NCI-H1092 treated with DMSO at 0.1 percent for 48 hours (cell line): ENCODE data around the gene MAPK8.

Source experiments
- DNase-seq: peaks from one replicate; lab custom pipeline; 2025; lab: John Stamatoyannopoulos, UW

Gene MAPK8

GRCh38 chr10:48450233-48450740 lies 143.8 kb downstream of the MAPK8 start:
- no peak for DNase-seq

- no peak for DNase-seq
Observed at GRCh38 chr10:48450741-48451466, 144.4 kb downstream of the MAPK8 start.

DNA sequence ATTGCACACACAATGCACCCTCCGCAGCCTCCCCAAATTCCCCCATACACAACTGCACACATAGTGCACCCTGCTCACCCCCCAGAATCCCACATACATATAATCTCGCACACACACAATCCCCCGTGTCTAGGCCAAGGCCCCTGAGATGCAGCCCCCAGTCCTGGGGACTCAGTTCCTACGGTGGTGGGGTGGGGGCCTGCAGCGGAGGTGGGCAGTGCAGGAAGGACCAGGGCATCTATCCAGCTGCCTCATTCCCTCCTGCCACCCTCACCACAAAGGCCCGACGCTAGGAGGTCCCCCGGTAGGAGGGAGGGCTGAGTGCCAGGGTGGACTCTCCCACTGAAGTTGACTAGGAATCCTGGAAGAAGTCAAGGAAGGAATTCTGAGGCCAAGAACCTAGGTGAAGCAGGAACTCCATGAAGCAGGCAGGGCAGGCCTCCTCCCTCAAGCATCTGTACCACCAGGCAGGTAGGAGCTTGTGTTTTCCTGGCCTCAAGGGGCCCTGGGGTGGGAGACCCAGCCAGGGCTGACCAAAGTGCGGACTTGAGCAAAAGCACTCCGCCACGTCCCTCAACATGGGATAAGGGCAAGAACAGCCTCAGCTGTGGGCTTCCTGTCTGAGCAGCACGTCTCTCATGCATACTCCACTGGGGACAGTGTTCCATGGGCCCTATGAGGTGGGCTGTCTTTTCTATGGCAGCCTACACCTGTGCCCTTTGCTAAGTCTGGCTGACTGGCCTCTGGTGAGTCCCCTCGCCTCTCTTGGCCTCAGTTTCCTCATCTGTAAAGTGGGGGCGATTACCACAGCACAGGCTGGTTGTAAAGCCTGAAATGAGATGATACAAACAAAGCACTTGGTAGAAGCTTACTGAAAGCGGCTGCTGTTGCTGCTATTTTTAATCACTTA lies 145.7 kb downstream of the MAPK8 start:
- DNase-seq: no peak

DNA sequence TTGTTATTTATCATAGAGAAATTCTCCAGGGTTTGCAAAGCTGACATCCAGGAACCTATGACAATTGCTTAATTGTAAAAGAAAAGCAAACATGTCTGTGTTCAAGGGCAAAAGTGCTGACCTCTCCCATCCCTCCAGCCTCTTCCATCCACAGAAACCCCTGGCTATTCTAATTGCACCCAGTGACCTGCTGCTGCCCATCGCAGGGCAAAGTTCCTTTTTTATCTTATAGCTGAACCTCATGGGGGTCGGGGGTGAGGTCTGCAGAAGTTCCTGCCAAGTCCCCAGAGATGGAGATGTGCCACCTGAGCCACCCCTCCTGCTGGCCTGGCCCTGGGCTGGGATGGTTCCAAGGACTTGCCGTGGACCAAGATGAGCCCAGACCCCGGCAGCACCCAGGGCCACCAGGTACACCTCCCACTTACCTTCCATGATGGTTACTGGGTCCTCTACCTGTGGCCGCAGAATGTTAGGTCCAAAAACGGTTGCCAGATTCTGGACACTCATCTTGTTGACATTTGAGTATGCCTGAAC lies 146.5 kb downstream of the MAPK8 start:
- no peak for DNase-seq

GRCh38 chr10:48453451-48454301 lies 147.2 kb downstream of the MAPK8 start:
- DNase-seq: no peak

- no peak for DNase-seq
Observed at GRCh38 chr10:48454302-48455054, 148.0 kb downstream of the MAPK8 start.

- no peak for DNase-seq
Observed at GRCh38 chr10:48455055-48455391, 148.5 kb downstream of the MAPK8 start.

- DNase-seq: no peak
Observed at GRCh38 chr10:48455392-48456151, 149.1 kb downstream of the MAPK8 start.

- DNase-seq: no peak
Observed at GRCh38 chr10:48456361-48456804, 149.9 kb downstream of the MAPK8 start.

DNA sequence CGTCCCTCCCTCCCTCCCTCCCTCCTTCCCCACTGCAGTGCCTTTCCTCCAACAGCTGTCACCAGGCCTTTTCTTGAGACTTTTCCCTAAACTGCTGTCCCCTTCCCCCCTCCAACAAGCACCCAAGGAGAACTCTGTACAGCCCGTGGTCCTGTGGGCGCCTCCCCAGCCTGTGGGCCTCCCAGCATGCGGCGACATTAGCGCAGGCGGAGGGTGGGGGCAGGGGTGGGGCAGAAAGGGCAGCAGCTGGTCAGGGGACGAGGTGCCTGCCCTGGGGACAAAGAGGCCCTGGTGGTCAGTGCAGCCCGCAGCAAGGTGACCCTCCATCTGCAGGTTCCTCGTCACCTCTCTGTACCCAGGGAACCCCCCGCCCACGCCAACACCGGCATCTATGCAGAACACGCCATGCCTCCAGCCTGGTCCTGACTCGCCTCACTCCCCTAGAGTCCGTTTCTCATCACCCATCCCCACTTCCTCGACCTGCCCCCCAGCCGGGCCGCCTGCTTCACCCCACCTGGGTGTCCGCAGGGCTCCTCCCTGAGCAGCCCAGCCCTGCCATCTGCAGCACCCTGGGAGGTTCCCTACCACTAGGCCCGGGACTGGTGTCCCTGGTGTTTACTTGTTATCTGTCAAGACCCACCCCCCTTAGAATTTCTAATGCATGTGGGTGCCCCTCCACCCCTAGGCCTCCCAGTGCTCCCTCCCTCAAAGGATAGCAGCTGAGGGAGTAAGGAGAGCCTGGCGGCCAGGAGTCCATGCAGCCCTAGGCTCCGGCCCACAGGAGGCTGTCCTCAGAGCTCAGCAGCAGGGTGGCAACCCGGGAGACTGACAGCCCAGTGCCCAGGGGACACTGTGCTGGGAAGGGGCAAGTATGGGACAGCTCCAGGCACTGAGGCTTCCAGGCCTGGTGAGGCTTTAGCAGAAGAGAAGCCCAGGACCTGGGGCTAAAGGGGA lies 150.6 kb downstream of the MAPK8 start:
- DNase-seq: no peak

DNA sequence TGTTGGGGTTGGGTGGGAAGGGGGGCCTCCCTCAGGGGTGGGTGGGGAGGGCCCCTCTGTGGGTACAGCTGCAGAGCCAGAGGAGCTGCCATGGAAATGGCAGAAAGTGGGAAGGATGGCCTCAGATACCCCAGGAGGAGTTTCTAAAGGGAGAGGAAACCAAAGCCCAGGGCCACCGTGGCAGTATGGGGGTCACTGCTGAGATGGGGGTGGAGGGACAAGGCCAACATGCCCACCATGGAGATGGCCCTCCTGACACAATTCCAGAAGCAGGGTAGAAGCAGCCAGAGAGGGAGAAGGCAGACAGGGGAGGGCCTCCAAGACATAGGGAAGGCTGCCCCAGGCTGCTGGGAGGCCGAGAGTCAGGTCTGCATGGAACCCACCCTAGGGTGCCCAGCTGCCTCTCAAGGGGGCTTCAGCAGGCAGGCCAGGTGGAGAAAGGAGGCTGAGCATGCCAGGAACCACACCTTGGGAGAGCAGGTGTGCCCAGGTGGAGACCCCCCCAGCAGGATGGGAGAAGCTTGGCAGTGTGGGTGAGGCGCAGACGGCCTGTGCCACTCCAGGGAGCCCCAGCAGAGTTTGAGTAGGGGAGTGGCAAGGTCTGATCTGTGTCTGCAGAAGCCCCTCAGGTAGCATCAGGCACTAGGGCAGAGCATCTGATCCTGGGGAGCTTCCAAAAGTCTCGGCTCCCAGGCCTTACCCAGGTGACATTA lies 151.6 kb downstream of the MAPK8 start:
- no peak for DNase-seq

DNA sequence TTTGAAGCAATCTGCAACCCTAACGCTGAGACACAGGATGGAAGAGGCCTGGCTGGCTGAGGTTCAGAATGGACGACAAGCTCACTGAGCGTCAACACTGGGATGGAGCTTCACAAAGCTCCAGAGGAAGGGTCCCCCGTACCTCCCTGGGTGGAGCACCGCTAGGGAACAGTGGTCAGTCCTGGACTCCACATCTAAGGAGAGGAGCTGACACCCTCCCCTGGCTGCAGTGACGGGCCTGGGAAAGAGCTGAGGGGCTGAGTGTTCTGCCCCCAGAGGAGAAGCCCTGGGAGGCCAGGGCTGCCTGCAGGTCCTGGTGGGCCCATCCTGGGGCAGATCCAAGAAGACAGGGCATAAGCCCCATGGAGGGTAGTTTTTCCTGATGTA lies 152.2 kb downstream of the MAPK8 start:
- no peak for DNase-seq

- DNase-seq: no peak
Observed at GRCh38 chr10:48459270-48460150, 153.0 kb downstream of the MAPK8 start.

DNA sequence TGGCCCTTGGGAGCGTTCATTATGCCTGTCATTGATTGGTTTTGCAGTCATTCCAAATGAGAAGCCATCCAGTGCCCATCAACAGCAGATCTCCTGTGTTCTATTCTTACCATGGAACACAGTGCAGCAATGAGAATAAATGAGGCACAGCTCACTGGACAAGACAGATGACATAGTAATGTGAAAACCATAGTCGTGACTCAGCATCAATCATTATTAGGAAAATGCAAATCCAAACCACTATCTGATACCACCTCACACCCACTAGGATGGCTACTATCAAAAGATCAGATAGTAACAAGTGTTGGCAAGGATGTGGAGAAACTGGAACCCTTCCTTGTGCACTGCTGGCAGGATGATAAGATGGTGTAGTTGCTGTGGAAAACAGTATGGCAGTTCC lies 153.7 kb downstream of the MAPK8 start:
- DNase-seq: no peak

DNA sequence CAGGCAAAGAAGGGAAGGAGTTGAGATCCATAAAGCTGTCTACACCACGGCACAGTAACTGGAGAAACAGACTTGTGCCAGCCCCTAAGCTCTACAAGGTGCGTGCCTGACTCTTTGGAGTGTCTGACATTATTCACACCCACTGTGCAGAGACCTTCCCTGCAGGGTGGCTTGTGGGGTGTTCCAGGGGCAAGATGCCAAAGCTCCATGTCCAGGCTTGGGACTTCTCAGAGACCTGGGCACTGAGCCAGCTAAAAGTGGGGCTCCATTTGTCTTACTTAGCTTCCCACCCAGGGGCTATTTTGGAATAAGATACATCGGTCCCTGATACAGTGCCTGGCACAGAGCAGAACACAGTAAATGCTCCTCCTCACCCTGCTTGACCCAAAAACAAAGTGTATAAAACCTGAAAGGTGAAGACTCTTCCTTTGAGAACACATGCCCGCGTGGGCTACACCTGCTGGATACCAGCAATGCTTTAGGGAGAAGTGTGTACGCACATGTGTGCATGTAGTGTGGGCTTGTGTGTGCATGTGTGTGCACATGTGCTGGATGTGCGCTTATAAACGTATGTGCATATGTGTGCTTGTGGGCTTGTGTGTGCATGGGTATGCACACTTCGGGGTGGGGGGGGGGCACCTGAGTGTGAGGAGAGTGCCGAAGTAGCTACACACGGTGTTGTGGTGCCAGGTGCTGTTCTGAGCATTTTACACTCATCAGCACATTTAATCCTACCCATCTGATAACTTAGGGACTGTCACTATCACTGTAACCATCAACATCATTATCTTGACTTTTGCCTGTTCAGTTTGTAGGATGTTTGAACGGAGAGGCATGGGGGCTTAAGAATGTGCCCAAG lies 155.4 kb downstream of the MAPK8 start:
- no peak for DNase-seq

DNA sequence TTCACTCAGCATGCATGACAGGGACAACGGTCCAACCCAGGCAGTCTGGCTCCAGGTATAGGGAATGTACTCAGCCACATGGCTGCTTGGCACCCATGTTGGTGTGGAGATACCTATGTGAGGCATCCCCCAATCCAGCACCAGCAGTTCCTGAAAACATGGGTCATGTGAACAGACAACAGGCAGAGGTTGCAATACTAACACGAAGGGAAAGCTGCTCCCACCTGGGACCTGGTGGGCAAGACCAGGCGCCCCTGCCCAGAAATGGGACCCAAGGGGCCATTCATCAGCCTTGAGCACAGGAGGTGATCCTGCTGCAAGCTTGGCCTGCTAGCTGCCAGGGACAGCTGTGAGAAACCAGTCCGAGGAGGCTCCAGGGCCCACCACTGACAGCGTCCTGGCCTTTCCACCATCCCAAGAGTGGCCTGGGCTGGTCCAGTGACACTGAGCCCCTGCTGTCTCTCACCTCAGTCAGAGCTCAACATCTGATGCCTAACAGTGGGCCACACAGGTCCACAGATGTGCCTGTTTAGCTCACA lies 156.1 kb downstream of the MAPK8 start:
- DNase-seq: no peak
